Skin epidermis (tissue), 12 donors: ENCODE data around the gene KCNG1.
"Not testable (repeated sequence)": the region's sequence is repeated elsewhere in the genome, so short reads cannot be mapped to it uniquely, and the experiment has no call there.

Experiments
- H3K27ac ChIP-seq, 21 experiments: fragments of 200-600 bp; sonication (generic) in 11 of 21; one replicate each; pipeline ENCODE4 v1.5.0; 2020; ENCODE audit warnings: mild to moderate bottlenecking in 3 of 21, inconsistent platforms in 2 of 21, moderate library complexity in 2 of 21
- H3K4me3 ChIP-seq, 7 experiments: fragments of 200-600 bp; sonication (generic) in 2 of 7; one replicate each; pipeline ENCODE4 v1.5.0; 2020; ENCODE audit warnings: inconsistent platforms in 2 of 7, mild to moderate bottlenecking in 2 of 7, moderate library complexity in 1 of 7

The KCNG1 gene

GRCh38 chr20:51022803-51023616 is at the start of gene KCNG1:
KCNG1 (minus strand) TSS chr20:51023107; CDS start chr20:51010338, 12,769 bp downstream.
- Histone ChIP-seq H3K4me3 (peak within 1 kb of the TSS; percentile 30 to 44 (median 40)), H3K27ac (peak within 1 kb of the TSS in 3 of 21 experiments; percentile 11 to 39 (median 17))

GRCh38 chr20:51070621-51071020 is 47.7 kb upstream of the KCNG1 start:
- Histone ChIP-seq H3K27ac (no peak overlapping the region), H3K4me3 (no peak overlapping the region)

GRCh38 chr20:51067792-51068191 is 44.9 kb upstream of the KCNG1 start:
- H3K4me3 ChIP-seq = no peak overlapping the region

GRCh38 chr20:51065615-51066014 is 42.7 kb upstream of the KCNG1 start:
- no peak overlapping the region for H3K27ac ChIP-seq
- H3K4me3 ChIP-seq = no peak overlapping the region

More at GRCh38 chr20:51067792-51068191, 44.9 kb upstream of the KCNG1 start:
- H3K27ac ChIP-seq = no peak overlapping the region

GRCh38 chr20:51064137-51064536 is 41.2 kb upstream of the KCNG1 start:
- no peak overlapping the region for H3K4me3 ChIP-seq
- no peak overlapping the region for H3K27ac ChIP-seq

- Histone ChIP-seq H3K4me3 (no peak overlapping the region), H3K27ac (no peak overlapping the region)
Measured at GRCh38 chr20:51062065-51062464, 39.2 kb upstream of the KCNG1 start.

- no peak overlapping the region for H3K27ac ChIP-seq
- no peak overlapping the region for H3K4me3 ChIP-seq
Measured at GRCh38 chr20:51061418-51062045, 38.6 kb upstream of the KCNG1 start.

- H3K27ac ChIP-seq = no peak overlapping the region
- H3K4me3 ChIP-seq = no peak overlapping the region
Measured at GRCh38 chr20:51060301-51060700, 37.4 kb upstream of the KCNG1 start.

- no peak overlapping the region for H3K4me3 ChIP-seq
- no peak overlapping the region for H3K27ac ChIP-seq
Measured at GRCh38 chr20:51059862-51060261, 37.0 kb upstream of the KCNG1 start.

- no peak overlapping the region for H3K4me3 ChIP-seq
- H3K27ac ChIP-seq = no peak overlapping the region
Measured at GRCh38 chr20:51058017-51058416, 35.1 kb upstream of the KCNG1 start.

- no peak overlapping the region for H3K4me3 ChIP-seq
Measured at GRCh38 chr20:51054233-51054632, 31.3 kb upstream of the KCNG1 start.

GRCh38 chr20:51050531-51051075 is 27.7 kb upstream of the KCNG1 start:
- Histone ChIP-seq H3K27ac (no peak overlapping the region), H3K4me3 (no peak overlapping the region)

More at GRCh38 chr20:51054233-51054632, 31.3 kb upstream of the KCNG1 start:
- H3K27ac ChIP-seq = no peak overlapping the region

- Histone ChIP-seq H3K27ac (no peak overlapping the region), H3K4me3 (no peak overlapping the region)
Measured at GRCh38 chr20:51046021-51046985, 23.4 kb upstream of the KCNG1 start.

- not testable (repeated sequence) for H3K27ac ChIP-seq, H3K4me3 ChIP-seq
Measured at GRCh38 chr20:51045492-51045891, 22.6 kb upstream of the KCNG1 start.

GRCh38 chr20:51044796-51045195 is 21.9 kb upstream of the KCNG1 start:
- Histone ChIP-seq H3K27ac (no peak overlapping the region), H3K4me3 (no peak overlapping the region)

GRCh38 chr20:51043811-51044210 is 20.9 kb upstream of the KCNG1 start:
- Histone ChIP-seq H3K27ac (no peak overlapping the region), H3K4me3 (no peak overlapping the region)

- H3K27ac ChIP-seq = no peak overlapping the region
- no peak overlapping the region for H3K4me3 ChIP-seq
Measured at GRCh38 chr20:51042657-51043247, 19.8 kb upstream of the KCNG1 start.

- Histone ChIP-seq H3K27ac (no peak overlapping the region), H3K4me3 (no peak overlapping the region)
Measured at GRCh38 chr20:51042064-51042463, 19.2 kb upstream of the KCNG1 start.

- Histone ChIP-seq H3K27ac (no peak overlapping the region), H3K4me3 (no peak overlapping the region)
Measured at GRCh38 chr20:51037532-51038115, 14.7 kb upstream of the KCNG1 start.
